ENCODE results near the gene PON1.

The PON1 gene

DNA sequence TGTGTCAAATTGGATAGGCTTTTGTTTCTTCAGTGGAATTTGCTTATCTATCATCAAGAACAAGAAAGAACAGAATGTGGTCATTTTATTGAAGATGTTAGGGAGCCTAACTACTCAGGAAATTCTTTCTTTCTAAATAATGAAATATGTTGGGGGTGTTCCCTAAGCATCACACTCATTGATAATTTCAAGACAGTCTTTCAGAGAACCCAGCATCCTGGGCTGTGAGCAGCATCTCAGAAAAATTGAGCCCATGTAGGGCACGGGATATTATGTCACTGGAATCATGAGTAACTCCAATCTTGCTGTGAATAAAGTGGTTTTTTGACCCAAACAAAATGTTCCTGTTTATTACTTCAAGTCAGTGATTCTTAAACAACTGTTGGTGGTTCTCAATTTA is 27.3 kb downstream of the PON1 start:
- CTCF ChIA-PET: no interaction called here
- H3K27ac ChIP-seq: no peak overlapping the region
- TF ChIP-seq, protein P1, sequence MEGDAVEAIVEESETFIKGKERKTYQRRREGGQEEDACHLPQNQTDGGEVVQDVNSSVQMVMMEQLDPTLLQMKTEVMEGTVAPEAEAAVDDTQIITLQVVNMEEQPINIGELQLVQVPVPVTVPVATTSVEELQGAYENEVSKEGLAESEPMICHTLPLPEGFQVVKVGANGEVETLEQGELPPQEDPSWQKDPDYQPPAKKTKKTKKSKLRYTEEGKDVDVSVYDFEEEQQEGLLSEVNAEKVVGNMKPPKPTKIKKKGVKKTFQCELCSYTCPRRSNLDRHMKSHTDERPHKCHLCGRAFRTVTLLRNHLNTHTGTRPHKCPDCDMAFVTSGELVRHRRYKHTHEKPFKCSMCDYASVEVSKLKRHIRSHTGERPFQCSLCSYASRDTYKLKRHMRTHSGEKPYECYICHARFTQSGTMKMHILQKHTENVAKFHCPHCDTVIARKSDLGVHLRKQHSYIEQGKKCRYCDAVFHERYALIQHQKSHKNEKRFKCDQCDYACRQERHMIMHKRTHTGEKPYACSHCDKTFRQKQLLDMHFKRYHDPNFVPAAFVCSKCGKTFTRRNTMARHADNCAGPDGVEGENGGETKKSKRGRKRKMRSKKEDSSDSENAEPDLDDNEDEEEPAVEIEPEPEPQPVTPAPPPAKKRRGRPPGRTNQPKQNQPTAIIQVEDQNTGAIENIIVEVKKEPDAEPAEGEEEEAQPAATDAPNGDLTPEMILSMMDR (conservative IDR thresholded peaks at IDR 0.05; ENCODE audit: low read depth): no peak
- POLR2A ChIA-PET (ENCODE audit: low non-redundant PET): no interaction called here
- DNase-seq (ENCODE audit: low spot score): no peak

DNA sequence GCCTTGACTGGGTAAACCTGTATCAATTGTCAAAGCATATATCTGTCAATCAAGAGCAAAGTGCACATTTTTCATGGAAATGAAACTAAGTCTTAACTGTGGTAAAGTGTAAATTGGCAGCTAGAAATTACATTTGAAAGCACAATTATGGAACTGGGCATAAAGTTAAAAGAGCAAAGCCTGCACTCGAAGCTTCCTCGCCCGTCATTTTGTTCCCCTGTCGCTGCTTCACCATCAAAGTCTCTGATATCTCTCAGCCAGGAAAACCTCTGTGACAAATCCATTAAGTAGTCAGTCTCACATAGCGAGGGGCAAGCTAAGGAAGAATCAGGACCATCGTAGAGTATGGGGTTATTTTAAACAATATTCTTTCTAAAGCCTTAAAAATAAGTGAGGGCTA is 27.9 kb downstream of the PON1 start:
- TF ChIP-seq, protein P1 (conservative IDR thresholded peaks at IDR 0.05; ENCODE audit: low read depth): no peak
- DNase-seq (ENCODE audit: low spot score): no peak
- ChIA-PET POLR2A (ENCODE audit: low non-redundant PET) (no interaction called here), CTCF (no interaction called here)
- H3K27ac ChIP-seq: no peak overlapping the region

DNA sequence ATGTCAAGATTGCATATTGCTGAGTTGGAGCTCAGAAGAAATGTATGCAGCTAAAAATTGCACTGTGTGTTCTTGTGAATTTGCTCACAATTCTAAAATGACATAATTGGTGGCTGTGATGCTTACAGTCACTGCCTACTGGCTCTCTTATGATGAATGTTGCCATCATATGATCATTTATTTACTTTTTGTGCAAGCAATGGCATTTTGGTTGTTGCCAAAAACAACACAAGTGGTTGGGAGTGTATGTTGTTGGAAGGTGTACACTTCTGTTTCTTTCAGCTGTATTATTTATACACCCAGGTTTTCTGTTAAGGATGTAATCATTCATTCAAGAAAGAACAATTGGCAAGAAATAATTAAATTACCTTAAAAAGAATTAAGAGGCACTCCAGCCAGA is 28.9 kb downstream of the PON1 start:
- no peak overlapping the region for H3K27ac ChIP-seq
- CTCF ChIA-PET: no interaction called here
- DNase-seq (ENCODE audit: low spot score): no peak
- POLR2A ChIA-PET (ENCODE audit: low non-redundant PET): no interaction called here
- TF ChIP-seq, protein P1 (conservative IDR thresholded peaks at IDR 0.05; ENCODE audit: low read depth): no peak

DNA sequence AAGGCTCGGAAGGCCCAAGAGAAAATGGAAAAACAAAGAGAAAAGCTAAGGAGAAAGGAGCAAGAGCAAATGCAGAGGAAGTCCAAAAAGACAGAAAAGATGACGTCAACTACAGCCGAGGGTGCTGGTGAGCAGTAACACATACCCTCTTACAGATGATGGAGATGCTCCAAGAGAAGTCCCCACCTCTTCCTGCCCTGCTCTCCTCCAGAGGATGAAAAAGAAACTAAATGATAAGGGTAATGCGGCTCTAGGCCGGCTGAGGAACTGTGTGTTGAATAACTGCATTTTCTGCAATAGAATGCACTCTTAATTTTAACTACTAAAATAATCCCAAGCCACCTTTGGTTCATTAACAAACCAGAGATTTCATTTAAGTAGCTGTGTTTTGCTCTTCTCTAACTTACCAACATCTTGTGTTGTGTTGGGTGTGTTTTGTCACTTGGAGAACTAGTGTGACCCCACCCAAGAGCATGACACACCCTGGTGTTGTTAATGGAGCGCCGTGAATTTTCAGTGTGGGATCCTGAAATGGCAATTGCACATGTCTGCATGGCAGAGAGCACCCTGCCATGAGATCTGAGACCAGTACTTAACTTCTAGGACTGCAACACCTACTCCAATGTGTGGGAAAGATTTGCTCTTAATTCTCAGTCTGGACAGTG is 34.0 kb downstream of the PON1 start:
- CTCF ChIA-PET: no interaction called here
- POLR2A ChIA-PET (ENCODE audit: low non-redundant PET): no interaction called here
- TF ChIP-seq, protein P1 (conservative IDR thresholded peaks at IDR 0.05; ENCODE audit: low read depth): no peak
- H3K27ac ChIP-seq: no peak overlapping the region
- DNase-seq (ENCODE audit: low spot score): no peak

DNA sequence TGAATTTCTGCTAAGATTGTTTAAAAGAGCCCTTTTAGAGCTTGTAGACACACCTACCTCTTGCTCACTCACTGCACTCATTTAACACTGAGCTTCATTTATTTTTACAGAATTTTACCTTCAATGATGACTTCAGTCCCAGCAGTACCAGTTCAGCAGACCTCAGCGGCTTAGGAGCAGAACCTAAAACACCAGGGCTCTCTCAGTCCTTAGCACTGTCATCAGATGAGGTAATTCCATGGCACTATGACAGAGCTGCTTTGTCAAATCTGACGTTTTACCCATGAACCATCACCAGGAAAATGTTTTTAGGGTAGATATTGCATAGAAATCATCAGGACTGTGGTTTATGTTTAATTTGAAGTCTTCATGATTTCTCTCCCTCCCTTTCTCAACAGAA is 38.2 kb downstream of the PON1 start:
- ChIA-PET CTCF (interaction anchor here (0.6 kb wide), 1 partner anchor 512 kb away, joined by 3 read pairs; no protein-coding TSS in a partner anchor), POLR2A (ENCODE audit: low non-redundant PET) (no interaction called here)
- DNase-seq (ENCODE audit: low spot score): no peak
- H3K27ac ChIP-seq: no peak overlapping the region
- TF ChIP-seq, protein P1 (conservative IDR thresholded peaks at IDR 0.05; ENCODE audit: low read depth): no peak

DNA sequence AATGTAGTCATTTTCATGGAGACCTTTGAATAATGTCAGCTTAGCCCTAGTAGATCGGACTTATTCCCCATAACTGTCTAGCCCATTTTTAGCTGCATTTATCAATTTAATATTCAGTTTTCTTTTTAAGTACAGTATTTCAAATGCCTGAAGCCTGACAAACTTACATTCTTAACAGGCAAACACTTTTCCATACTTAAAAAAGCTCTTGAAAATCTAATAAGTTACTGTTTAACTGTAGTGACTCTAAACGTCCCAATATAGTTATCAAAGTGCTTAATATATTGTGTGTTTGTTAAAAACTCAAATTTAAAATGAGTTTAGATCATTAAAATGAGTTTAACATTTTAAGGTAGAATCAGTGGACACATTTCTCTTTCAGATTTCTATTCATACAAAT is 44.9 kb downstream of the PON1 start:
- H3K27ac ChIP-seq: no peak overlapping the region
- TF ChIP-seq, protein P1 (conservative IDR thresholded peaks at IDR 0.05; ENCODE audit: low read depth): no peak
- no peak for DNase-seq (ENCODE audit: low spot score)
- CTCF ChIA-PET: no interaction called here
- POLR2A ChIA-PET (ENCODE audit: low non-redundant PET): no interaction called here

Data from RWPE1 (cell line).